NB4 (cell line): Measurements from ENCODE around the gene CNKSR3.

ENCODE experiments used
- POLR2A ChIP-seq: IDR thresholded peaks from 2 replicates; pipeline ENCODE4 v1.6.1; 2011; ENCODE audit warnings: mild to moderate bottlenecking; ENCODE audit not compliant: insufficient read length; ENCODE audit errors: extremely low read depth
- TF ChIP-seq, protein P1 (sequence below): IDR thresholded peaks from one replicate; pipeline ENCODE4 v1.5.1; 2012; ENCODE audit warnings: low read depth, low read length
- TF ChIP-seq, protein P2 (sequence below): IDR thresholded peaks from 2 replicates; pipeline ENCODE4 v1.6.1; 2011; ENCODE audit warnings: low read depth, low read length

DNA sequence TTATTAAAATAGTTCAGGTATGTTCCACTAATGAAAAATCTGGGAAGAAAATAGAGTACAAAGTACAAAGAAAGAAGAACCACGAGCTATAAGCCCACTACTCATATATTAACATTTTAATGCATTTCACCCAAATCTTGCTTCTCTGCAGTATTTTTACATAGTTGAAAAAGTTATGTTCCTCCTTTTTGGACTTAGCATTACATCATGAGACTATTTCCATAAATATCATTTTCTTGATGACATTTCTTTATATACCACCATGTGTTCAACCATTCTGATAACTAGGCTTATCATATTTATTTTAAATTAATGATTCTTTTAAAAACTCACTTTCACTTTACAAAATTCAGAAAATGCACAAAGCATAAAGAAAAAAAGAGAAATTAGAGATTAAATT is 156.9 kb downstream of the CNKSR3 start:
- TF ChIP-seq, protein P1, sequence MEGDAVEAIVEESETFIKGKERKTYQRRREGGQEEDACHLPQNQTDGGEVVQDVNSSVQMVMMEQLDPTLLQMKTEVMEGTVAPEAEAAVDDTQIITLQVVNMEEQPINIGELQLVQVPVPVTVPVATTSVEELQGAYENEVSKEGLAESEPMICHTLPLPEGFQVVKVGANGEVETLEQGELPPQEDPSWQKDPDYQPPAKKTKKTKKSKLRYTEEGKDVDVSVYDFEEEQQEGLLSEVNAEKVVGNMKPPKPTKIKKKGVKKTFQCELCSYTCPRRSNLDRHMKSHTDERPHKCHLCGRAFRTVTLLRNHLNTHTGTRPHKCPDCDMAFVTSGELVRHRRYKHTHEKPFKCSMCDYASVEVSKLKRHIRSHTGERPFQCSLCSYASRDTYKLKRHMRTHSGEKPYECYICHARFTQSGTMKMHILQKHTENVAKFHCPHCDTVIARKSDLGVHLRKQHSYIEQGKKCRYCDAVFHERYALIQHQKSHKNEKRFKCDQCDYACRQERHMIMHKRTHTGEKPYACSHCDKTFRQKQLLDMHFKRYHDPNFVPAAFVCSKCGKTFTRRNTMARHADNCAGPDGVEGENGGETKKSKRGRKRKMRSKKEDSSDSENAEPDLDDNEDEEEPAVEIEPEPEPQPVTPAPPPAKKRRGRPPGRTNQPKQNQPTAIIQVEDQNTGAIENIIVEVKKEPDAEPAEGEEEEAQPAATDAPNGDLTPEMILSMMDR = no peak
- TF ChIP-seq POLR2A = no peak
- TF ChIP-seq, protein P2, sequence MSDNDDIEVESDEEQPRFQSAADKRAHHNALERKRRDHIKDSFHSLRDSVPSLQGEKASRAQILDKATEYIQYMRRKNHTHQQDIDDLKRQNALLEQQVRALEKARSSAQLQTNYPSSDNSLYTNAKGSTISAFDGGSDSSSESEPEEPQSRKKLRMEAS = no peak
